Measurements from ENCODE around the gene GAS6.

DNA sequence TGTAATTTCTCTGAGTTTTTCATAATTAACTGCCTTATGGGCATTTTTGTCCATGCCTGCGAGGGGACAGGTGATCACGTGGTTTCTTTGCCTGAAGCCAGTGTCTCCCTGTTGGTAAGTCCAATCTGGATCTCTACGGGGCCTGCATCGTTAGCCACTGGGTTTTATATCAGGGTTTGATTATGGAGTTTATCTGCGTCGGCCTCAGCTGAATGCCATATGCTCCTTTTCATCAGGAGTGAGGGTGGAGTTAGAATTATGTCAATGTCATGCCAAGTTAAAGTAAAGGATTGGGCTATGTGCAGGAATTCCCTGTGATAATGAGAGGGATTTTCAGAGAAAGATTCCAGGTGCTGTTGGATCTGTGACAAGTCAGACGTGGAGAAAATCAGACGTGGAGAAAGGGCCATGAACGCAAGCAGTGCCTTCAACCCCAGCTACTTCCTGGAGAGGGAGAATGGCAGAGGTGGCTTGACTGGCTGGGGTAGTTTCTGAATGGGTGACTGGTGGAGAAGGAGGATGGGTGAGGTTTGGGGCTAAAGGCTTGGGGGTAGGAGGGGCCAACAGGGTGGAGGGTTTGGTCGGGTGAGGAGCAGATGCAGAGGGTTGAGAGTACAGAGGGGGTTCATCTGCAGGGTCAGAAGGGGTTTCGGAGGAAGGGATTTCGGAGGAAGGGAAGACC is 80.5 kb downstream of the GAS6 start:
- no peak for TF ChIP-seq POLR2A (IDR thresholded peaks at IDR 0.05)
- TF ChIP-seq, protein P1, sequence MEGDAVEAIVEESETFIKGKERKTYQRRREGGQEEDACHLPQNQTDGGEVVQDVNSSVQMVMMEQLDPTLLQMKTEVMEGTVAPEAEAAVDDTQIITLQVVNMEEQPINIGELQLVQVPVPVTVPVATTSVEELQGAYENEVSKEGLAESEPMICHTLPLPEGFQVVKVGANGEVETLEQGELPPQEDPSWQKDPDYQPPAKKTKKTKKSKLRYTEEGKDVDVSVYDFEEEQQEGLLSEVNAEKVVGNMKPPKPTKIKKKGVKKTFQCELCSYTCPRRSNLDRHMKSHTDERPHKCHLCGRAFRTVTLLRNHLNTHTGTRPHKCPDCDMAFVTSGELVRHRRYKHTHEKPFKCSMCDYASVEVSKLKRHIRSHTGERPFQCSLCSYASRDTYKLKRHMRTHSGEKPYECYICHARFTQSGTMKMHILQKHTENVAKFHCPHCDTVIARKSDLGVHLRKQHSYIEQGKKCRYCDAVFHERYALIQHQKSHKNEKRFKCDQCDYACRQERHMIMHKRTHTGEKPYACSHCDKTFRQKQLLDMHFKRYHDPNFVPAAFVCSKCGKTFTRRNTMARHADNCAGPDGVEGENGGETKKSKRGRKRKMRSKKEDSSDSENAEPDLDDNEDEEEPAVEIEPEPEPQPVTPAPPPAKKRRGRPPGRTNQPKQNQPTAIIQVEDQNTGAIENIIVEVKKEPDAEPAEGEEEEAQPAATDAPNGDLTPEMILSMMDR (IDR thresholded peaks at IDR 0.05) = no peak

All from gastroesophageal sphincter (tissue), 3 donors.